CD4-positive, alpha-beta T cell treated with Interleukin-1 beta for 1 hour (primary cell): ENCODE data around the gene TCIRG1.

Experiments used
- DNase-seq, 2 donors: peaks; one replicate each; pipeline ENCODE4 v3.0.0-alpha.2; 2020 to 2022

TCIRG1 gene

DNA sequence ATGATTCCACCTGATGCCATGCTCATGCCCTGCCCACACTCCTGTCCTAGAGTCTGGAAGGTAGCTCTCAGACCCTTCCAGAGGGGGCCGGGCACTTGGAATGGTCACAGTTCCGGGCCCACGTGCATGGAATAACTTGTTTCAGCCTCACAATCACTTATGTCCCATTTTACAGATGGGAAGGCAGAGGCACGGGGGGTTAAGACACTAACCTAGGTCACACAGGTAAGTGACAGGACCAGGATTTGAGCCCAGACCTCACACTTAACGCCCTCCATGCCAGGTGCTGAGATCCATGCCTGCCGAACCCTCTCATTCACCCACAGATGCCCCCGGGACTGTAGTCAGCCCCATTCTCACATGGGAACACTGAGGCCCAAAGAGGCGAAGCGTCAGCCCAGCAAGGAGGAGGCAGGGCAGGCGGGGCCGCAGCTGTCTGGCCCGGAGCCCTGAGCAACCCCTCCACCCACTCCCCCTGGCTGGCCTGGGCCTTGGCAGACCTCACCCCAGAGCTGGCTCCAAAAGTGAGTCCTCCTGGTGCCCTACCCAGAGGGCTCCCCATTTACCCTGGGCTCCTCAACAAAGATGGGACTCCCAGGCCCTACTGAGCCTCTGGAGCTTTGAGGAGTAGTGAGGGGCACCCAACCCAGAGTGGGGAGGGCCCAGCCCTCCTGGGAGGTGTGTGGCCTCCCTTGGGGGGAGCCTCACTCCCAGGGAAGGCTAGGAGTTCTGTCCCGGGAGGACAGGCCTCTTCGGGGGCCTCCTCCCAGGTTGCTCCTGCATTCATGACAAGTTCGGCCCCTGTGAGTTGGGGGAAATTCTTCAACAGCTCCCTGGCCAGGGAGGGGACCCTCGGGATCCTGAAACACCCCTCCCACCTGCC is 31.1 kb upstream of the TCIRG1 start:
- no peak for DNase-seq

DNA sequence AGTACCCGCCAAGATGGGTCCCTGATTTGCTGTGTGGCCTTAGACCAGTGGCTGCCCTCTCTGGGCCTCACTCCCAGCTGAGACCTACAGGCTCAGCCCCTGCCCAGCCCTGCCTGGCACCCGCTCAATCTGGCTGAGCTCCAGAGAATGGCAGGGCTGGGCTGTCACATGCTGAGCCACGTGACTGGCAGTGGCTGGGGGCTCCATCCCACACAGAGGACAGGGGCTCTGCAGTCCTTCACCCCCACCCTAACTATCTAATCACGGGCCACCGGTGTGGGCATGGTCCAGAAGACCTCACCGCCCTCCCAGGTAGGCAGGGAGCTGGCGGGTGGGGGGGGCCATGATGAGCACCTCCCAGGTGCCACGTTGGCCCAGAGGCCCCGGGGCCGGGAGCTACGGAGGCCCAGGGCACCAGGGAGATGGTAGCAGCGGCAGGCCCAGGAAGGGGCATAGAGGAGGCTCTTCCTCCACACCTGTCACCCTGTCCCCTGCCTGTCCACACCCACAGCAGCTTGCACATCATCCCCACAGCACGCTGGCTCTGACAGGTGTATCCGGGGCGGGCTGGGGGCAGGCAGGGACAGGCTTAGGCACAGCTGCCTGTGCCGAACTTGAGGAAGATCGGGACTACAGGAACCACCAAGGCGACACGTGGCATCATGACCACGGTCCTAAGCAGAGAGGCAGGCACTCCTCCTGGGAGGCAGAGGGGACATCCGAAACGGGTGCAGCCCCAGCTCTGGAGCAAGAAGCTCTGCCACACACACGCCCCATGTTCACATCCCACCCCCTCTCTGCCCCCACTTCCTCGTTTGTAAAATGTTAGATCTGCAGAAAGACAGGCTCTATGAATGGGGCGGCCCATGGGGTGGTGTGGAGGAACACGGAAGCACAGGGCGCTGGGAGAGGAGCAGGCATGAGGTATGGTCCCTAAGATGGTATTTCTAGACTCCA is 30.2 kb upstream of the TCIRG1 start:
- DNase-seq = peak in 1 of 2 donors; percentile 25

DNA sequence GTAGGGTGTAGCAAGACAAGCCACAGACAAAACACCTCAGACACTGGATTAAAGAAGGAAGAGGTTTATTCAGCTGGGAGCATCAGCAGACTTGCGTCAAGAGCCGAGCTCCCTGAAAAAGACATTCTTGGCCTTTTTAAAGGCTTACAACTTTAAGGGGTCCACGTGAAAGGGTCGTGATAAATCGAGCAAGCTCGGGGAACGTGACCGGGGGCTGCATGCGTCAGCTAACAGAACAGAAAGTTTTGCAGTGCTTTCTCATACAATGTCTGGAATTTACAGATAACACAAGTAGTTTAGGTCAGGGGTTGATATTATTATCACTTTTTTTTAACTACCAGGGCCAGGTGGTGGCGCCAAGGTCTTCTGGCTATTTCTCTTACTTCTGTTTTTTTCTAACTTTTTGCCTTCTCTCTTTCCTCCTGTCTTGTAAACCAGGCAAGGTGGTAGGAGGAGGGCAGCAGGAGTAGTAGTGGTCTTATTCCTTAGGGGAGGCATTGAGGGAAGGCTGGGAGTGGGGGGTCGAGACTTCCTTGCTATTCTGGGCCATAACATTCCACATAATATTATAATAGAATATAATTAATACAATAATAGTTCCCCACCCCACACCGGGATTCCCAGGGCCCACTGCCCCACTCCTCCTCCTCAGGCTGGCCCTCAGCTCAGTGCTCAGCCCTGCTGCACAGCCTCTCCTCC is 29.3 kb upstream of the TCIRG1 start:
- peak in 1 of 2 donors; percentile 41 for DNase-seq

DNA sequence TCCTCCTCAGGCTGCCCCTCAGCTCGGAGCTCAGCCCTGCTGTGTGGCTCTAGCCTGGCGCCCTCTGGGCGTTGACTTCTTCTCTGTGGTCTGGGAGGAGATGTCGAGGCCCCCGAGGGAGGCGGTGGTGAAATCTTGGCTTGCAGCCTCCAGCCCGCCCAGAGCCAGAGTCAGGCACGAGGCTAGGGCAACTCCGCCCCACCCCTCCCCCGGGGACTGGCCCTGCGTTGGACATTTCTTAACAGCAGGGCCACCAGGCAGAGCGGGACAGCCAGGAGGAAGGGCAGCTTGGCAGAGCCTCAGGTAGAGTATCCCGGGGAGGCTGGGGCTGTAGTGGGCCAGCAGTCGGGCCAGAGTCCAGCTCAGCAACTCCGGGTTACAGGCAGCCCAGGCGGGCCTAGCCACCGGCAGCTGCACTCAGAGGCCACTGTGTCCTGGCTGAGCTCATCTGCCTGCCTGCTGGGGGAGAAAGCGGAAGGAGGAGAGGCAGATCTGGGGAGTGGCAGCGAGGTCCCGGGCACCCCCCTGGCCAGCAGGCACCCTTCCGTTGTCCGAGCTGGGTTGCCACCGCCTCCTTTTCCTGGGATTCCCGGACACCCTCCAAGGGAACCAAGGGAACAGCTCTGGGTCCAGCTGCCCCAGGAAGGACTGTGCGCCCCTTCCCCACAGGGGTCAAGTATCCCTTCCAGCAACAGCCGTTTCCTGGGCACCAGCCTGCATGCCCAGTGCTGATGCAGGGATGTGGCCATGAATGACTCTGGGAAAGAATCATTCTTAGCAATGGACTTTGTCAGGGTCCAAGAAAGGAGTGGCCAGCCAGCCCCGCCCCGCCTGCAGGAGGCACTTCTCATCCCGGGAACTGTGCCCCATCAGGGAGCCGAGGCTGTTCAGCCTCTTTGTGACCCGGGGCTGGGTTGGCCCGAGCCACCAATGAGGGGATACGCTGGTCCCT is 28.5 kb upstream of the TCIRG1 start, which contains the start of gene ALDH3B1:
TSS of gene ALDH3B1 (plus strand) at position 238 of the 952 bp plus-strand sequence. CDS start 4,971 bp downstream, outside the sequence.
- peak; percentile 14 to 72 for DNase-seq

DNA sequence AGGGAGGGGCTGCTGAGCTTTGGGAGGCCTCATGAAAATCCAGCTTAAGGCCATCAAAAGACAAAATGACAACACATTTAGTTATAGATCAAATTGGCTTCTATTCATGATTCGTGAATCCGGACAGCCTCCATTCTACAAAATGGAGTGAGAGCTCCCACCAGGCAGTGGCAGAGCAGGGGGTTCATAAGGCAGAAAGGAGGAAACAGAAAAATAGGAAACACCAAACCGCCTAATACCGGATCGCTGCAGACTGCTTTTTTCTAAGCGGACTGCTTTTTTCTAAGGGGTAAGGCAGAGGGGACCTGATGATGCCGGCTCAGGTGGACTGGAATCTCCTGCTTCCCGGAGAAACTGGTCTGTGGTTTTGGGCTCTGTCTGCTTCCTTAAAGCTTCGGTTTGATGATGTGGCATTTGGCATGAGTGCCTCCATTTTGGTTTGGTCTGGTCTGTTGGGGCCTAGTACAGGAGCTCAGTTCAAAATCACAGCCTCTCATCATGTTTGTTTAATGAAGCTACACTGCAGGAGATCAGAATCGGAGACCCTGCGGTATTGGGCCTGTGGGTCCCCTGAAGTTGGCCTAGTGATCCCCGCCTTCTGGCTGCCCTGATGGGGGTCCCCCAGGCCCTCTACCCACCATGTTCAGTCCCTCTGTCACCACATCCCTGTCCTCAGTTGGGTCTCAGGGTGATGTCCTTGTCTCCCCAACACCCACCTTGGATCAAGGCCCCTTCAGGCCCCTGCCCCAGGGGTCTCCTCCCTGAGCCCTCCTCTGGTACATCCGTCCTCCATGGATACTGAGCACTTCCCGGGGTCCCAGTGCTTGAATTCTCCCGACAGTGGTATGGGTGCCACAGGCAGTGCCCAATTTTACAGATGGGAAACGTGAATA is 27.5 kb upstream of the TCIRG1 start:
- DNase-seq = no peak

DNA sequence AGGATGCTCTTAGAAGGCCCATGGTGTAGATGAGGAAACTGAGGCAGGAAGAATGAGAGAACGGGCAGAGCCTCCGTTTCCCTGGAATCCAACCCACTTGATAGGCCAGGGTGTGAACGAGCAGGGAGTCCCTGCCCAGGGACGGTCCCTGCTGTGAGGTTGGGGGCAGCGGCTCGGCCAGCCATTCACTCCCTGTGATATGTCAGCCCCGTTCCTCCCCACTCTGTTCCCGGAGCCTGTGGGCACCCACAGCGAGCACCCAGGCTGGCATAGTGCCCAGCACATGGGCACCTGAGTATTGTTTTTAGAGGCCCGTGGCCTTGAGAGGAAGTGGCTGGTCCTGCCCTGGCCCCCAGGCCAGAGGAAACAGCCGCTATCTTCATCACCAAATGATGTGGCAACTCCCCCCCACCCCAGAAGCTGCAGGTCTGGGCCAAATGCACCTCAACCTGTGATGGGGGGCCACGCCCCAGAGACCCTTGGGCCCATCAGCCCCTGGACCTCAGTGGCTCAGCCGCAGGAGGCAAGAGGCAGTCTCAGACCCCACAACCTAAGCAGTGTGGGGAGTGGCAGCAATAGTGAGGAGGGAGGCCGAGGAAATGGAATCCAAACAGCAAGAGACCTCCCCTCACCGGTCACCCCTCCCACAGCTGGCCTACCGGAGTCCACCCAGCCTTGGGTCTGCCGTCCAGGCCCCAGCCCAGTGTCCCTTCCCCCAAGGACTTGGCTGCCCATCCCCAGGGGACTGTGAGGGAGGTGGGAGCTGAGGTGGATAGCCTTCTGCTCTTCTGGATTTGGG is 26.6 kb upstream of the TCIRG1 start:
- DNase-seq = no peak

DNA sequence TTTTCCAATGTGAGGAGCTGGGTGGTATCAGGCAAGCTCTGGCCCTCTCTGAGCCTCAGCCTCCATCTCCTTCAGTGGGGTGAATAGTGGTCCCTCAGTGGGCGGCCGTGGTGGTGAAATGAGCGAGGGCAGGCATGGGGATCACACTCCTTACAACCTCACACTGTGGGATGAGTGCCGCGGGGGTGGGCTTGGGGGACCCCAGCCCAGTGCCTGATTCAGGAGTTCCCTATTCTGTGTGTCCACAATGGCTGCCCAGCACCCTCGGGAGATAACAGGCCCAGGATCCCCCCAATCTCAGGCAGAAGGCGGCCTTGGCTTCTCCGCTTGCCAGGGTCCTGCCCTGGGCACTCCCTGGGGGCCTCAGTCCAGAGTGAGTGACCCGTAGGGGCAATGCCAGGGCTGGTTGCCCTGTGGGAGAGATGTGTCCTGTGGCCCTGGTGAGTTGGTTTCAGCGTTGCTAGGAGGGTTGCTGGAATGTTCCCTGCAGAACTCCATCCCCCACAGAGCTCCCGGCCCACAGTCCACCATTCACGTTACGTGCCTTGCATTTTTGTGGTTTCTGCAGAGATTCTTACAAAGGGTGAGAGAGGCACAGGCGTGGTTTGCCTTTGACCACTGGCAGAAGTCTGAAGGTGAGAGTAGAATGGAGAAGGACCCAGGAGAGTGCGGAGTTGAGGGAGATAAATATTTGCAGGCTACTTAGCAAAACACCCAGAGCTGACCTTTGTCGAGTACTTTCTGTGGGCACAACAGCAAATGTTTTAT is 25.8 kb upstream of the TCIRG1 start:
- DNase-seq = no peak

DNA sequence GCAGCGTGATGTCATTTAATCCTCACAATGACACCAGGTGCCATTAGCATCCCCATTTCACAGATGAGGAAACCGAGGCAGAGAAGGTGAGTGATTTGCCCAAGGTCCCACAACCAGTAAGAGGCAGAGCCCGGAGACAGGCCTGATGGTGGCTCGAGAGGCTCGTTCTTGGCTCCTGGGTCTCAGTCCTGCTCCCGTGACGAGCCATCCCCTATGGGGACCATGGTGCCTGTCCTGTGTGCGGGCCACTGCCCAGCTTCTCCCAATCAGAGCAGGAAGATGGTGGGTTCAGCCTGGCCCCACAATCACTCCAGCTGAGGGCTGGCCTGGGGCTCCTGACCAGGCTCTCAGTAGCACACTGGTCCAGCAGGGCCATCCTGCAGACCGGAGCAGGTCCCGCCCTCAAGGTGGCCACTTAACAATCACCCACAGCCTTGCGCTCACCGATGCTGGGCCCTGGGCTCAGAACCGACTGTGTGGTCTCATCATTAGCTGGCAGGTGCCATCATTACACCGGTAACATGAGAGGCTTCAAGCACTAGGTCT is 25.1 kb upstream of the TCIRG1 start:
- DNase-seq = no peak

DNA sequence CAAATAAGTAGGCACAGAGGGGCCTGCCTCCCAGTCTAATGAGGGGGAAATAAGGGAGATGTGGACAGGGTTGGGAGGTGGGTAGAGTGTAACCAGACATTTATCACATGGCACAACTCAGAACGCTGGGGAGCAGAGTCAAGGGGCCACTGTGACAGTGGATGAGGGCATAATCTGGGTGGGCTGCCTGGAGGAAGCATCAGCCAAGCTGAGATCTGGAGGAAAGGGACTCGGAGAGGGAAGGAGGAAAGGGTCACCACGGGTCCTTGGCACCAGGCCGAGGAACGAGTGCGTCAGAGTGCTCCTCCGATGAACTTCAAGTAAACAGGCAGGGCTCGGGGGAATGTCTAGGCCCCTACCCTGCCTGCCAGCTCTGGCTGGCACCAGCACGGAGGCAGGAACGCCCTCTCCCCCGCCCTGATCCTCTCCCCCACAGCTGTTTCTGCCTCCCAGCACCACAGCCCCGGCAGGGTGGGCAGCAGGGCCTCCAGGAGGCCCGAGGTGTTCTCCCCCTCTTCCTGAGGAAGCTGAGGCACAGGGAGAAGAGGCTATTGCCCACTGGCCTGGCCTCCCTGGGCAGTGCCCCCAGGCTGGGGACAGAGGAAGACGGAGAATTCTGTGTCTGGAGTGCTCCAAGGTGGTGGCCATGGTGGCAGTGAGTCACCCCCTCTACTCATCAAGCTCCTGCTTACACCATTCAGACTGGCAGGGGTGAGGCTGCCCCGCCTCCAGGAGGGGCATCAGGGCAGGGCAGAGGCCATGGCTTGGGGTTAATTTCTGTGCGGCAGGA is 24.5 kb upstream of the TCIRG1 start:
- peak in 1 of 2 donors; percentile 40 for DNase-seq

DNA sequence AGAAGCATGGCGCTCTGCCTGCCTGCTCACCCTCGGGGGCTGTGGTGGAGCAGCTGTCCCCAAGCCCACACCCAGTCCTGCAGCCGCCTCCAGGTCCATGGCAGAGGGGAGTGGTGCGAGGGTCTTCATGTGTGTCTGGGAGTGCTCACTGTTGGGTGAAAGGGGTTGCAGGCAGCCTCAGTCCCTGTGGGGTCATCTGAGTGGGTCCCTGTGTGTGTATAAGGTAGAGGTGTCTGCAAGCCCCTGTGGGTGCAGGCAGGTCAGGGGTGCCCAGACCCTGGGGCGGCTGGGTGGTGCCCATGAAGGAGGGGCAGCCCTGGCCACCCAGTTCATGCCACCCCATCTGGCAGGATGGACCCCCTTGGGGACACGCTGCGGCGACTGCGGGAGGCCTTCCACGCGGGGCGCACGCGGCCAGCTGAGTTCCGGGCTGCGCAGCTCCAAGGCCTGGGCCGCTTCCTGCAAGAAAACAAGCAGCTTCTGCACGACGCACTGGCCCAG is 23.8 kb upstream of the TCIRG1 start:
- DNase-seq = no peak

DNA sequence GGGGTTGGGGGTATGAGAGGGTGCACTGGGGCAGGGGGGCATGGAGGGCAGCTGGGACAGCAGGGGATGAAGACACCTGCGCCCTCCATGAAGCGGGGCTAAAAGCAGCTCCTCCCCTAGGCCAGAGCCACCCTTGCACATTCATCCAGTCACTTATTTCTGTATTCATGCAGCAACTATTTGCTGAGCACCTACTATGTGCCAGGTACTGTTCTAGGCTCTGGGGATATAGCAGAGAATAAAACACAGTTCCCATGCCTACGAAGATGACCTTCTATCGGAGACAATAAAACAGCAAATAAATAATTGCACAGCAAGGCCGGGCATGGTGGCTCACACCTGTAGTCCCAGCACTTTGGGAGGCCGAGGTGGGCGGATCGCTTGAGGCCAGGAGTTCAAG is 23.4 kb upstream of the TCIRG1 start:
- no peak for DNase-seq

DNA sequence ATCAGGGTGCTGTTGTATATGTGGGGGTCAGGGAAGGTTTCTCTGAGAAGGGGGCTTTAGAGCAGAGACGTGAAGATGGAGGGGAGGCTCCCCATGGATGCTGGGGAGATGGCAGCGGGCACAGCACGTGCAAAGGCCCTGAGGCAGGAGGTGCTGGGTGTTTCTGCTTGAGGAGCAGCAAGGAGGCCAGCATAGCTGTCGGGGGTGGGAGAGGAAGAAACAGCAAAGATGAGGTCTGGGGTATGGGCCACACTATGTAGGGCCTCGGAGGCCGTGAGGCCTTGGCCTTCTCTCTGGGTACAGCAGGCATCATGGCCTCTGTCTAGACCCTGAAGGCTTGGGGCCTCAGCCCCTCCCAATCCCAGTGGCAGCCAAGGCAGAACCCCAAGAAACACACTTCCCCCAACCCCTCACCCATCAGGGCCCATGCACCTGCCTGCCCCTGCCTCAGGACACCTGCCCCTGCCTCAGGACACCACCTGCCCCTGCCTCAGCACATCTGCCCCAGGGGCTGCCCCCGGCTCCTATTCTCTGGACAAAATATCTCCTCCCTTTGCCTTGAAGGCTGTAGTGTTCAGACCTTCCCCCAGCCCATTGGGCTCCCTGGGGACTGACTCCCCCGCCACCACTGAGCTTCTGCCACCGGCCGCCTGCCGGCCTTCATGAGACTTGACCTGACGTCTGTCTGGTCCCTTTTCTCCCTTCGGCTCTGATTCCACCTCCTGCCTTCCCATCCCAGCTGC is 22.5 kb upstream of the TCIRG1 start:
- DNase-seq = no peak

DNA sequence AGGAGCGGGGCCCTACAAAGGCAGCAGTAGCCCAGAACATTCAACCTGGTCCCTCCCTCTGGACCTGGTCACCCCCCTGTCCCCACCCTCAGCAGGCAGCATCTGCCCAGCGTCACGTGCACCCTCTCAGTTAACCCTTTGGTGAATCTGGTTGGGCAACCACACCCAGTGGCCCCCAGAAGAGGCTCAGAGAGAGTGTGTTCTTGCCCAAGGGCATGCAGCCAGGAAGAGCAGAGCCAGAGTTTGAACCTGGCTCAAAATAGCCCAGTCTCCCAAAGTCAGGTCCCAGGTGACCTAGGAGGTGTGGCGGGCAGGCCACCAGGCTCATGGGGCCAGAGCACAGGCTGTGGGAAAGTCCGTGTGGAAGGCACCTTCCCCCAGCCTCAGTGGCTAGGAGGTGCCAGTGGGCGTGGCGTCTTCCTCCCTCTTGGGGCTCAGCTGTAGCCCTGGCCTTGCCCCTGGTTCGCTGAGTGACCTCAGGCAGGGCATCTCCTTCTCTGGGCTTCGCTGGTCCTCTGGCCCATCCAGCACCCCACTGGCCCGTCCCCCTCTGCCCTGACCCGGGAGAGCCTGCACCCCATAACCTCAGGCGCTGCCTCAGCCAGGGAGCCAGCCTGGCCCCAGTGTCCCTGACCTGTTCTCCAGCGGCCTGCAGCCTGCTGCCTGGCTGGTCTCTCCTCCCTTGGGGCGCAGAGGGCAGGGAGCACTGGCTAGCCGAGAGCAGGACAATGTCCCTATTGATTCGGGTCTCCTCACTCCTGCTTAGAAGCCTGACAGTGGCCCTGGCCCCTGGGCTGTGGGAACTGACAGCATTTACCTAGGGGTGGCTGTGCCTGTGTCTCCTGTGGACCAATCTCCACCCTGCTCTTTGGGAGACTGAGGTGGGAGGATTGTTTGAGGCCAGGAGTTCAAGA is 21.7 kb upstream of the TCIRG1 start:
- DNase-seq = no peak

DNA sequence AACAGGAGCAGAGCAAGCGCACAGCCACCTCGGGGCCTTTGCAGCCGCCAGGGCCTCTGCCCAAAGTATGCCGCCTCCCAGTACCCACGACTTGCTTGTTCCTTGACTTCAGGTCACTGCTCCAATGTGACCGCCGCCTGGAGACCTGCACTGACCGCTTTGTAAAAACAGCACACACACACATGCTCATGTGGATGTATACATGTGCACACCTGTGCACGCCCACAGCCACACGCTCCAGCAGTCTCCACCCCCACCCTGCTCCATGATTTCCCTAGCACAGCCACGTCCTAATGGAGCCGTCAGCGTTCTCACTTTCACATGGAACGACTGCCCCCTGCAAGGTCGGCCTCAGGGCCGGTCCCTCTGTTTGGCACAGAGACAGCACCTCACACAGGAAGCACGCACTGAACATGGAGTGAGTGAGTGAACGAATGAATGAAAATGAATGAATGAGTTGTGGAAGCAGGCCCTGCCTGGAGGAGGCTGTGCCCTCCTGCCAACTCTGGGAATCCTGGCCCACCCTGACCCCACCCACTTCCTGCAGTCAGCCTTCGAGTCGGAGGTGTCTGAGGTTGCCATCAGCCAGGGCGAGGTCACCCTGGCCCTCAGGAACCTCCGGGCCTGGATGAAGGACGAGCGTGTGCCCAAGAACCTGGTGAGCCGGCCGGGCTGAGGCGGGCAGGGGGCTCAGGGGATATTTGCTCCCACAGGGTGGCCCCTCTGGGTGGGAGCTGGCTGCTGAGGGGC is 20.7 kb upstream of the TCIRG1 start:
- no peak for DNase-seq

DNA sequence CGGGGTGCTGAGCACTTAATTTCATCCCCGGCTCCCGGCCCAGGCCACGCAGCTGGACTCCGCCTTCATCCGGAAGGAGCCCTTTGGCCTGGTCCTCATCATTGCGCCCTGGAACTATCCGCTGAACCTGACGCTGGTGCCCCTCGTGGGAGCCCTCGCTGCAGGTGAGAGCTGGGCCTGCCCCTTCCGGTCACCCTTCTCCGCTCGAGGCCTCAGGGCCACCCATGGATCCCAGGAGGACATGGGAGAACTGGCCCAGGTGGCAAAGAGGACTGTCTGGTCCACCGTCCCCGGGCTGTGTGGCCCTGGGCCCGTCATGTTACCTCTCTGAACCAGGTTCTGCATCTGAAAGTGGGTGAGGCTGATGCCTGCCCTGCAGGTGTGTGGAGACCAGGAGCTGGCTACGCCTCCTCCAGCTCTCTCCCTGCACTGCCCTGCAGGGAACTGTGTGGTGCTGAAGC is 20.1 kb upstream of the TCIRG1 start:
- no peak for DNase-seq
